ENCODE results near the gene JAKMIP3.

The JAKMIP3 gene

GRCh38 chr10:132097609-132098377 is 32.0 kb downstream of the JAKMIP3 start:
- no peaks in the 10 kb centered on the region for H3K9me3 Mint-ChIP-seq
- H3K27me3 Mint-ChIP-seq = peaks cover 7% of the 10 kb centered on the region
- H3K36me3 Mint-ChIP-seq = no peaks in the 10 kb centered on the region
- H3K4me1 Mint-ChIP-seq = no peaks in the 10 kb centered on the region
- no peak overlapping the region for H3K27ac Mint-ChIP-seq
- no peak overlapping the region for H3K4me3 Mint-ChIP-seq

- Mint-ChIP-seq H3K27ac (no peak overlapping the region), H3K4me1 (no peaks in the 10 kb centered on the region), H3K27me3 (peaks cover 7% of the 10 kb centered on the region)
These were observed 33.0 kb downstream of the JAKMIP3 start for GRCh38 chr10:132098539-132099388.

GRCh38 chr10:132099389-132100090 is 33.8 kb downstream of the JAKMIP3 start:
- no peaks in the 10 kb centered on the region for H3K9me3 Mint-ChIP-seq
- H3K4me3 Mint-ChIP-seq = no peak overlapping the region
- no peaks in the 10 kb centered on the region for H3K36me3 Mint-ChIP-seq
- H3K27me3 Mint-ChIP-seq = peaks cover 5% of the 10 kb centered on the region
- no peaks in the 10 kb centered on the region for H3K4me1 Mint-ChIP-seq
- no peak overlapping the region for H3K27ac Mint-ChIP-seq

More at GRCh38 chr10:132098539-132099388, 33.0 kb downstream of the JAKMIP3 start:
- H3K4me3 Mint-ChIP-seq = no peak overlapping the region
- H3K36me3 Mint-ChIP-seq = no peaks in the 10 kb centered on the region
- no peaks in the 10 kb centered on the region for H3K9me3 Mint-ChIP-seq

GRCh38 chr10:132100091-132100481 is 34.3 kb downstream of the JAKMIP3 start:
- Mint-ChIP-seq H3K27ac (no peak overlapping the region), H3K36me3 (no peaks in the 10 kb centered on the region), H3K9me3 (no peaks in the 10 kb centered on the region), H3K27me3 (peaks cover 5% of the 10 kb centered on the region), H3K4me3 (no peak overlapping the region), H3K4me1 (no peaks in the 10 kb centered on the region)

- H3K9me3 Mint-ChIP-seq = no peaks in the 10 kb centered on the region
These were observed 35.0 kb downstream of the JAKMIP3 start for GRCh38 chr10:132100556-132101349.

GRCh38 chr10:132101529-132101928 is 35.8 kb downstream of the JAKMIP3 start:
- no peaks in the 10 kb centered on the region for H3K4me1 Mint-ChIP-seq
- H3K9me3 Mint-ChIP-seq = no peaks in the 10 kb centered on the region
- no peak overlapping the region for H3K27ac Mint-ChIP-seq
- H3K4me3 Mint-ChIP-seq = no peak overlapping the region
- no peaks in the 10 kb centered on the region for H3K36me3 Mint-ChIP-seq
- H3K27me3 Mint-ChIP-seq = peaks cover 2% of the 10 kb centered on the region

More at GRCh38 chr10:132100556-132101349, 35.0 kb downstream of the JAKMIP3 start:
- no peak overlapping the region for H3K4me3 Mint-ChIP-seq
- peaks cover 5% of the 10 kb centered on the region for H3K27me3 Mint-ChIP-seq
- H3K4me1 Mint-ChIP-seq = no peaks in the 10 kb centered on the region
- no peaks in the 10 kb centered on the region for H3K36me3 Mint-ChIP-seq
- H3K27ac Mint-ChIP-seq = no peak overlapping the region

GRCh38 chr10:132102071-132102716 is 36.4 kb downstream of the JAKMIP3 start:
- Mint-ChIP-seq H3K36me3 (no peaks in the 10 kb centered on the region), H3K4me3 (no peak overlapping the region), H3K9me3 (no peaks in the 10 kb centered on the region), H3K27ac (no peak overlapping the region), H3K4me1 (no peaks in the 10 kb centered on the region), H3K27me3 (peaks cover 2% of the 10 kb centered on the region)

- Mint-ChIP-seq H3K4me3 (no peak overlapping the region), H3K36me3 (no peaks in the 10 kb centered on the region), H3K4me1 (no peaks in the 10 kb centered on the region), H3K27ac (no peak overlapping the region), H3K27me3 (peaks cover 2% of the 10 kb centered on the region), H3K9me3 (no peaks in the 10 kb centered on the region)
These were observed 37.0 kb downstream of the JAKMIP3 start for GRCh38 chr10:132102717-132103110.

GRCh38 chr10:132103116-132103910 is 37.6 kb downstream of the JAKMIP3 start:
- Mint-ChIP-seq H3K27ac (no peak overlapping the region), H3K4me1 (no peaks in the 10 kb centered on the region), H3K27me3 (no peaks in the 10 kb centered on the region), H3K4me3 (no peak overlapping the region), H3K36me3 (no peaks in the 10 kb centered on the region), H3K9me3 (no peaks in the 10 kb centered on the region)

GRCh38 chr10:132104062-132104461 is 38.3 kb downstream of the JAKMIP3 start:
- H3K9me3 Mint-ChIP-seq = no peaks in the 10 kb centered on the region
- H3K27ac Mint-ChIP-seq = no peak overlapping the region
- H3K36me3 Mint-ChIP-seq = no peaks in the 10 kb centered on the region
- H3K4me3 Mint-ChIP-seq = no peak overlapping the region
- H3K27me3 Mint-ChIP-seq = no peaks in the 10 kb centered on the region
- H3K4me1 Mint-ChIP-seq = no peaks in the 10 kb centered on the region

- no peaks in the 10 kb centered on the region for H3K4me1 Mint-ChIP-seq
- no peak overlapping the region for H3K4me3 Mint-ChIP-seq
These were observed 38.9 kb downstream of the JAKMIP3 start for GRCh38 chr10:132104471-132105301.

GRCh38 chr10:132105302-132105995 is 39.7 kb downstream of the JAKMIP3 start:
- no peaks in the 10 kb centered on the region for H3K27me3 Mint-ChIP-seq
- no peak overlapping the region for H3K4me3 Mint-ChIP-seq
- H3K9me3 Mint-ChIP-seq = no peaks in the 10 kb centered on the region
- H3K27ac Mint-ChIP-seq = no peak overlapping the region
- no peaks in the 10 kb centered on the region for H3K36me3 Mint-ChIP-seq
- no peaks in the 10 kb centered on the region for H3K4me1 Mint-ChIP-seq

More at GRCh38 chr10:132104471-132105301, 38.9 kb downstream of the JAKMIP3 start:
- Mint-ChIP-seq H3K27ac (no peak overlapping the region), H3K9me3 (no peaks in the 10 kb centered on the region), H3K36me3 (no peaks in the 10 kb centered on the region), H3K27me3 (no peaks in the 10 kb centered on the region)

- Mint-ChIP-seq H3K27me3 (no peaks in the 10 kb centered on the region), H3K4me1 (no peaks in the 10 kb centered on the region), H3K27ac (no peak overlapping the region), H3K9me3 (no peaks in the 10 kb centered on the region), H3K4me3 (no peak overlapping the region), H3K36me3 (no peaks in the 10 kb centered on the region)
These were observed 40.7 kb downstream of the JAKMIP3 start for GRCh38 chr10:132106431-132106830.

Measured in activated naive CD4-positive, alpha-beta T cell treated with anti-CD3 and anti-CD28 coated beads, Interleukin-2, amount 50 U/mL, for 24 hours (primary cell).